WTC11 (cell line): Measurements from ENCODE around the gene CLK3. TPM values are rescaled to one million over a fixed set of nuclear protein-coding genes. Genes with fewer than 3 reads are reported as not detected.
A peak's percentile ranks its signal among the peaks of the same experiment; 100 is the strongest.

Experiments used
- ATAC-seq: fragments of 200-7000 bp; cut with Tn5 transposase; 2 replicates; pipeline ENCODE4 v1.10.0; 2021; ENCODE audit warnings: mild to moderate bottlenecking, moderate library complexity
- CTCF ChIA-PET: fragments of 300-600 bp; sonication (Branson Sonifier 250); formaldehyde crosslinking; loops from one replicate; lab custom pipeline; 2021; ENCODE audit warnings: antibody characterized with exemption; lab: Charles Lee
- POLR2A ChIA-PET: fragments of 350-600 bp; sonication (Branson Sonifier 250); formaldehyde crosslinking; loops from one replicate; lab custom pipeline; 2021; ENCODE audit warnings: antibody characterized with exemption; lab: Charles Lee
- DNase-seq: peaks from one replicate; pipeline ENCODE4 v3.0.0; 2021; ENCODE audit warnings: low spot score
- H3K27ac Mint-ChIP-seq: 2 replicates; pipeline ENCODE4 v1.8.0; 2021; ENCODE audit warnings: mixed read lengths
- H3K27me3 Mint-ChIP-seq: 2 replicates; pipeline ENCODE4 v1.8.0; 2021; ENCODE audit warnings: low read depth, mild to moderate bottlenecking, moderate library complexity, mixed read lengths
- H3K36me3 Mint-ChIP-seq: 2 replicates; pipeline ENCODE4 v1.8.0; 2021; ENCODE audit warnings: mixed read lengths
- H3K4me1 Mint-ChIP-seq: 2 replicates; pipeline ENCODE4 v1.8.0; 2022; ENCODE audit warnings: mixed read lengths
- H3K4me3 Mint-ChIP-seq: 2 replicates; pipeline ENCODE4 v1.8.0; 2021; ENCODE audit warnings: mild to moderate bottlenecking, moderate library complexity, mixed read lengths
- H3K9me3 Mint-ChIP-seq: 2 replicates; pipeline ENCODE4 v1.8.0; 2021; ENCODE audit warnings: mixed read lengths
- CTCF ChIP-seq: fragments of 200-600 bp; IDR thresholded peaks from 2 replicates; pipeline ENCODE4 v1.8.0; 2022; ENCODE audit warnings: antibody characterized with exemption
- ERG ChIP-seq: fragments of 250-450 bp; sonication (Bioruptor Pico); IDR thresholded peaks from 2 replicates; pipeline ENCODE4 v1.8.0; 2021; ENCODE audit warnings: mild to moderate bottlenecking
- MLX ChIP-seq: sonication (generic); formaldehyde crosslinking; IDR thresholded peaks from 2 replicates; pipeline ENCODE4 v1.8.1; 2023; ENCODE audit warnings: mild to moderate bottlenecking, missing genetic modification reagents, moderate library complexity
- MXD4 ChIP-seq: fragments of 250-450 bp; sonication (Bioruptor Pico); IDR thresholded peaks from 2 replicates; pipeline ENCODE4 v1.8.0; 2021; ENCODE audit warnings: mild to moderate bottlenecking, moderate library complexity, borderline replicate concordance
- NFE2L1 ChIP-seq: sonication (generic); formaldehyde crosslinking; IDR thresholded peaks from 2 replicates; pipeline ENCODE4 v1.8.1; 2023; ENCODE audit warnings: missing genetic modification reagents
- PREB ChIP-seq: sonication (generic); formaldehyde crosslinking; IDR thresholded peaks from 2 replicates; pipeline ENCODE4 v1.8.1; 2022; ENCODE audit warnings: mild to moderate bottlenecking, missing genetic modification reagents, moderate library complexity, borderline replicate concordance
- SMAD3 ChIP-seq: sonication (generic); formaldehyde crosslinking; IDR thresholded peaks from 2 replicates; pipeline ENCODE4 v1.8.0; 2022; ENCODE audit warnings: missing genetic modification reagents, mild to moderate bottlenecking, borderline replicate concordance
- ZNF219 ChIP-seq: sonication (generic); formaldehyde crosslinking; IDR thresholded peaks from 2 replicates; pipeline ENCODE4 v1.8.0; 2023; ENCODE audit warnings: missing genetic modification reagents, mild to moderate bottlenecking, borderline replicate concordance
- ZNF281 ChIP-seq: sonication (generic); formaldehyde crosslinking; IDR thresholded peaks from 2 replicates; pipeline ENCODE4 v1.8.0; 2023; ENCODE audit warnings: mild to moderate bottlenecking, missing genetic modification reagents
- ZNF416 ChIP-seq: fragments of 250-450 bp; sonication (Bioruptor Pico); IDR thresholded peaks from 2 replicates; pipeline ENCODE4 v1.9.0; 2021; ENCODE audit warnings: mild to moderate bottlenecking, inconsistent platforms
- ZNF425 ChIP-seq: fragments of 250-450 bp; sonication (Bioruptor Pico); conservative IDR thresholded peaks from 2 replicates; pipeline ENCODE4 v1.9.0; 2021; ENCODE audit warnings: mild to moderate bottlenecking
- total RNA-seq: library from RNA; stranded (reverse); gene quantifications from 3 replicates; pipeline ENCODE4 v1.2.3, GENCODE V29; 2021

The CLK3 gene
- total RNA-seq, 1 experiment from 2014 or later, result 48.1 TPM

GRCh38 chr15:74642348-74642733, 26.7 kb downstream of the CLK3 start (continued):
- TF ChIP-seq SMAD3 (no peak), ZNF219 (no peak), ZNF416 (CRISPR knock-in tag) (no peak), CTCF (no peak)

- ATAC-seq (peak; percentile 89), DNase-seq (peak; percentile 43)
- Mint-ChIP-seq H3K9me3 (no peaks in the 10 kb centered on the region), H3K27me3 (no peaks in the 10 kb centered on the region), H3K4me3 (peak overlapping the region; percentile 18), H3K4me1 (peaks cover 23% of the 10 kb centered on the region), H3K36me3 (peaks cover 13% of the 10 kb centered on the region), H3K27ac (peak overlapping the region; percentile 96)
- POLR2A ChIA-PET, result interaction anchor here (3.1 kb wide), 1 partner anchor 117 kb away, joined by 8 read pairs; no protein-coding TSS in a partner anchor
- CTCF ChIA-PET, result interaction anchor here (0.9 to 14.6 kb wide), 5 partner anchors 12 to 198 kb away, joined by 3 to 409 read pairs (median 4); no protein-coding TSS in a partner anchor
- 0 out of 2 replicates have a peak, but pooled peaks have one; percentile 16 for TF ChIP-seq ZNF281 (CRISPR knock-in tag)
- TF ChIP-seq PREB (CRISPR knock-in tag), result no peak
These were observed 27.4 kb downstream of the CLK3 start for GRCh38 chr15:74642734-74643664.

GRCh38 chr15:74643665-74644204, 28.1 kb downstream of the CLK3 start:
- Mint-ChIP-seq H3K9me3 (no peaks in the 10 kb centered on the region), H3K4me1 (peaks cover 23% of the 10 kb centered on the region), H3K27me3 (no peaks in the 10 kb centered on the region), H3K27ac (peak overlapping the region; percentile 96), H3K36me3 (peaks cover 12% of the 10 kb centered on the region), H3K4me3 (no peak overlapping the region)
- no peak for ATAC-seq
- TF ChIP-seq MXD4 (CRISPR knock-in tag) (no peak), MLX (no peak), NFE2L1 (CRISPR knock-in tag) (no peak), ERG (no peak), ZNF425 (CRISPR knock-in tag) (no peak)
- ChIA-PET POLR2A (no interaction called here), CTCF (interaction anchor here (1.2 to 14.6 kb wide), 3 partner anchors 12 to 127 kb away, joined by 4 to 409 read pairs (median 37); no protein-coding TSS in a partner anchor)
- no peak for DNase-seq
